ENCODE data around the gene MPZL1.

- no peak for TF ChIP-seq CTCF (IDR thresholded peaks at IDR 0.05 in 4 of 5, conservative IDR thresholded peaks at IDR 0.05 in 1 of 5)
- no peak for TF ChIP-seq POLR2A (IDR thresholded peaks at IDR 0.05)
Observed at GRCh38 chr1:167773516-167773915, 51.7 kb downstream of the MPZL1 start.

Data from gastrocnemius medialis (tissue), 4 donors.